Skeletal muscle tissue (tissue), 4 donors: ENCODE measurements around the gene LRRC47. TPM values are rescaled to one million over a fixed set of nuclear protein-coding genes. Genes with fewer than 3 reads are reported as not detected.

Source experiments
- H3K27ac ChIP-seq: one replicate; pipeline ENCODE4 v1.7.0; 2013; ENCODE audit warnings: mild to moderate bottlenecking, low read depth, low read length, inconsistent platforms
- H3K27me3 ChIP-seq, 3 donors: one replicate each; pipeline ENCODE4 v1.7.0; 2013; ENCODE audit warnings: low read length in 3 of 3; ENCODE audit not compliant: control insufficient read depth in 3 of 3, insufficient read depth in 3 of 3
- H3K36me3 ChIP-seq, 3 donors: one replicate each; pipeline ENCODE4 v1.7.0; 2013; ENCODE audit warnings: low read length in 3 of 3; ENCODE audit not compliant: control insufficient read depth in 3 of 3, insufficient read depth in 3 of 3
- H3K4me1 ChIP-seq, 3 donors: one replicate each; pipeline ENCODE4 v1.7.0; 2013; ENCODE audit warnings: low read length in 3 of 3, mild to moderate bottlenecking in 3 of 3; ENCODE audit not compliant: control insufficient read depth in 3 of 3, insufficient read depth in 3 of 3
- H3K4me3 ChIP-seq, 3 donors: one replicate each; pipeline ENCODE4 v1.7.0; 2013; ENCODE audit warnings: low read length in 3 of 3
- H3K9ac ChIP-seq, 3 donors: one replicate each; pipeline ENCODE4 v1.7.0; 2013; ENCODE audit warnings: low read length in 3 of 3, mild to moderate bottlenecking in 3 of 3, moderate library complexity in 2 of 3, low read depth in 1 of 3
- H3K9me3 ChIP-seq, 3 donors: one replicate each; pipeline ENCODE4 v1.7.0; 2013; ENCODE audit warnings: low read length in 3 of 3; ENCODE audit not compliant: control insufficient read depth in 3 of 3
- total RNA-seq: library from RNA; depleted of rRNA; stranded (reverse); fragments of >200 nt; gene quantifications from one replicate; pipeline ENCODE4 v1.2.3, GENCODE V29; 2014
- donor health status: Osteomylitis.

Gene LRRC47
- total RNA-seq, 1 donor from 2014 or later, result 28.7 TPM

DNA sequence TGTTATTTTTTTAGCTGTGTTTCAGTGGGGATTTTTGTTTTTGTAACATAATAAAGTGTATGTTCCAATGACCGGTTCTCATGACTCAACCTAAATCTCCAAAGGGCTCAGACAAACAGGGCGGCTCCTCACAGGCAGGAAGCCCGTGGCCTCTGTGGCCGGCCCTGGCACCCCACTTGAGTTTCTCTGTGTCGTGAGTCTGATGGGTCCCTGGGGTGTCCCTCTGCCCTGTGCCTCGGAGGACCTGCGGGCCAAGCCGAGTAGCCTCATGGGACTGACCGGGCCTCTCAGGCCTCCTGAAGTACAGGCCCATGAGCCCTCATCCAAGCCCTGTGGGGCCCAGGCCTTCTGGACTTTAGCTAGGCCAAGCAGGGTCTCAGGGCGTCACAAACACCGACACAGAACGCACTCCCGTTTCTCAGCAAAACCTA lies 60.2 kb downstream of the LRRC47 start:
- H3K27ac ChIP-seq, result no peak overlapping the region
- H3K9ac ChIP-seq, result no peak overlapping the region
- H3K9me3 ChIP-seq, result no peaks in the 10 kb centered on the region
- no peaks in the 10 kb centered on the region for H3K27me3 ChIP-seq
- H3K36me3 ChIP-seq, result peaks cover 33 to 43% (median 33%) of the 10 kb centered on the region in 3 donors
- H3K4me3 ChIP-seq, result no peak overlapping the region
- H3K4me1 ChIP-seq, result peaks cover 14 to 25% (median 16%) of the 10 kb centered on the region in 3 donors

DNA sequence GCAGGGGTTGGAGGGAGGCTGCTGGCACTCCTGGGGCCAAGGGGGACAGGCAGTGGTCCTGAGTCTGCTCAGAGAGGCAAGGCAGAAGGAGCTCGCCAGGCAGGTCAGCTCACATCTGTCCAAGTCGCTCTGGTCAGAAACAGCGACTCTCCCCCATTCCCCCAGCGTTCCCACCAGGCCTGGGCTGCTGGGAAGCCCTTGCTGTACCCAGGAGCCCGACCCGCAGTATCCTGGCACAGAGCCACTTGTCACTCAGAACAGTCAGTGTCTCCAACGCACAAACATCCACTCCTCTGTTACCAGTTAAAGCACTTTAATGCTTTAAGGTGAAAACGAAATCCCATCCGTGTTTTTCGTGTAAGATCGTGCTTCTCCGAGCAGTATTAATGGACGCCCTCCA lies 60.6 kb downstream of the LRRC47 start:
- H3K9ac ChIP-seq, result peak overlapping the region in 1 of 3 donors; percentile 6
- peaks cover 0 to 3% (median 1%) of the 10 kb centered on the region in 3 donors for H3K27me3 ChIP-seq
- no peak overlapping the region for H3K4me3 ChIP-seq
- no peak overlapping the region for H3K27ac ChIP-seq
- H3K36me3 ChIP-seq, result peaks cover 31 to 38% (median 33%) of the 10 kb centered on the region in 3 donors
- H3K4me1 ChIP-seq, result peaks cover 16 to 29% (median 19%) of the 10 kb centered on the region in 3 donors
- H3K9me3 ChIP-seq, result no peaks in the 10 kb centered on the region

DNA sequence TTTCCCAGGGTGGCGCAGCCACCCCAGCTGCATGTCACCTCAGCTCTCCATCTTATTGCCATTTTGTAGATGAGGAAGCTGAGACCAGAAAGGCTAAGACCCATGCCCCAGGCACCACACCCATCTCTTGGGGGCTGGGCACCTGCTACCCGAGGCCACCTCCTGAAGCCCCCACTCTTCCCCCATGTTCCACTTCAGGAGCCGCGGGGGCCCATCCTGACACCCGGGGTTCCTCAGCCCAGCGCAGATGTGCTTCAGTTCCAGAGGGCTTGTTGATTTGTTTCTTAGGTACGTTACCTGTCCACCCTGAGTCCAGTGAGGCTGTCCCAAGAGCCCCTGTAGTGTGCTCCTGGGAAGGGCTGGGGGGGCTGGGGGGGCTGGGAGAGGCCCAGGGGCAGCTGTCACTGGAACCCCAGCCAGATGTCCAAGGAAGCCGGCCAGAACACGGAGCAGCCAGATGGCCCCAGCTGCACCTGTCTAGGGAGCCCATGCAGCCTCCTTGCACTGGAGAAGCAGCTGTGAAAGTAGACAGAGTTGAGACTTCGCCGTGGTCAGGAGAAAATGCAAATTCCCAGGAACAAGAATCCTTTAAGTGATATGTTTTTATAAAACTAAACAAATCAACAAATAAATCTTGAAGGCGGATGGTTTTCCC lies 61.1 kb downstream of the LRRC47 start:
- no peak overlapping the region for H3K4me3 ChIP-seq
- peaks cover 16 to 32% (median 19%) of the 10 kb centered on the region in 3 donors for H3K4me1 ChIP-seq
- H3K36me3 ChIP-seq, result peaks cover 31 to 36% (median 32%) of the 10 kb centered on the region in 3 donors
- H3K9ac ChIP-seq, result peak overlapping the region in 1 of 3 donors; percentile 6
- H3K27ac ChIP-seq, result no peak overlapping the region
- no peaks in the 10 kb centered on the region for H3K9me3 ChIP-seq
- H3K27me3 ChIP-seq, result peaks cover 0 to 8% (median 5%) of the 10 kb centered on the region in 3 donors

DNA sequence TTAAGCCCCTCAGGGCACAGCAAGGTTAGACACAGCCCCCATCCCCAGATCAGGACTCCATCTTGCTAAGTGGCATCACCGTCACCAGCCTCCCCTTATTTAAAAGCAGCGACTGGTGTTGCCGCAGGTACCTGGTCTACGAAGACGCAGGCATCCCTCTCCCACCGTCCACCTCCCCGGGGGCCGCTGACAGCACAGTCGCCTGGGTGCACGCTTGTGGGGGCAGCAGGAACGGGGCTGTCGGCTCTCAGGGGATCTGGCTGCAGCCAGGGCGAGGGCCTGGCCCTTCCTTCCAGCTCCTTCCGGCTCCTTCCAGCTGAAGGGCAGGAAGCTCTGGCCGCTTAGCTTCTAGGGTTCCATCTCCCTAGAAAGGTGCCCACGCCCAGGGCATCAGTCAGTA lies 61.7 kb downstream of the LRRC47 start:
- Histone ChIP-seq H3K27ac (no peak overlapping the region), H3K4me1 (peaks cover 16 to 32% (median 19%) of the 10 kb centered on the region in 3 donors), H3K9me3 (no peaks in the 10 kb centered on the region), H3K27me3 (peaks cover 4 to 13% (median 8%) of the 10 kb centered on the region in 3 donors), H3K4me3 (no peak overlapping the region), H3K9ac (no peak overlapping the region), H3K36me3 (peaks cover 27 to 31% (median 28%) of the 10 kb centered on the region in 3 donors)

DNA sequence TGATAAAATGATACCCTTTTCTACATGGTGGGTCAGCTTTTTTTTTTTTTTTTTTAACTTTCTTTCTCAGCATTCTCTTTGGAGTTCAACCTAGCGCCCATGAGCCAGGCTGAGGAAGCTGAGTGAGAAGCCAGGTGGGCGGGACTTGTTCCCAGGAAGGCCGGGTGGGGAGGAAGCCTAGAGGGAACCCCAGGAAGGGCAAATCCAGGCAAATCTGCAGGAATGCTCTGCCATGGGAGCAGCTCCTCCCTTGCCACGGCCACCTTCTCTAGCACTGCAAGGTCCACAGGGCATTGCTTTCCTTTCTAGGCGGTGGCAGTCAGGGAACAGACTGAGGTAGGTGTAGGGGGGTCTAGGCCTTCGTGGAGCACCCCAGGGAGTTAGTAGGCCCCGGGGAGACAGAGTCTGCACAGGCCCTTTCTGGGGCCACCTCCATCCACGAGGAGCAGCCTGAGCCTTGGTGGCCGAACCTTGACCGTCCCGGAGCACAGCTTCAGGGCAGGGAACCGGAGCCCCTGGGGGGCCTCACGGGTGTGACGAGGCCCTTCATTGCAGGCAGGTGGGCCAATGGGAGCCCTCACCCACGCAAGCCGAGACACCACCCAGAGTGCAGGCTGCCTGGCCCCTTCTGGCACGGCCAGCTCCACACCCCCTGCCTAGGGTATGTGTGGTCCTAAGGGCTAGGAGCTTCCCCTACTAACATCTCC lies 62.3 kb downstream of the LRRC47 start:
- peaks cover 26 to 29% (median 26%) of the 10 kb centered on the region in 3 donors for H3K36me3 ChIP-seq
- H3K9me3 ChIP-seq, result no peaks in the 10 kb centered on the region
- H3K4me3 ChIP-seq, result no peak overlapping the region
- peaks cover 16 to 32% (median 19%) of the 10 kb centered on the region in 3 donors for H3K4me1 ChIP-seq
- peaks cover 5 to 19% (median 12%) of the 10 kb centered on the region in 3 donors for H3K27me3 ChIP-seq
- no peak overlapping the region for H3K27ac ChIP-seq
- no peak overlapping the region for H3K9ac ChIP-seq

DNA sequence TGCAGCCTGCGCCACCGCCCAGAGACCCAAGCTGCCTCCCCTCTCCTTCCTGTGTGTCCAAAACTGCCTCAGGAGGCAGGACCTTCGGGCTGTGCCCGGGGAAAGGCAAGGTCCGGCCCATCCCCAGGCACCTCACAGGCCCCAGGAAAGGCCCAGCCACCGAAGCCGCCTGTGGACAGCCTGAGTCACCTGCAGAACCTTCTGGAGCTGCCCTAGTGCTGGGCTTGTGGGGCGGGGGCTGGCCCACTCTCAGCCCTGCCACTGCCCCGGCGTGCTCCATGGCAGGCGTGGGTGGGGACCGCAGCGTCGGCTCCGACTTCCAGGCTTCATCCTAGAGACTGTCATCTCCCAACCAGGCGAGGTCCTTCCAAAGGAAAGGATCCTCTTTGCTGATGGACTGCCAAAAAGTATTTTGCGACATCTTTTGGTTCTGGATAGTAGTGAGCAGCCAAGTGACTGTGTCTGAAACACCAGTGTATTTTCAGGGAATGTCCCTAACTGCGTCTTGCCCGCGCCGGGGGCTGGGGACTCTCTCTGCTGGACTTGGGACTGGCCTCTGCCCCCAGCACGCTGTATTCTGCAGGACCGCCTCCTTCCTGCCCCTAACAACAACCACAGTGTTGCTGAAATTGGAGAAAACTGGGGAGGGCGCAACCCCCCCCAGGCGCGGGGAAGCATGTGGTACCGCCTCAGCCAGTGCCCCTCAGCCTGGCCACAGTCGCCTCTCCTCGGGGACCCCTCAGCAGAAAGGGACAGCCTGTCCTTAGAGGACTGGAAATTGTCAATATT lies 63.0 kb downstream of the LRRC47 start:
- no peaks in the 10 kb centered on the region for H3K9me3 ChIP-seq
- H3K27ac ChIP-seq, result no peak overlapping the region
- peaks cover 16 to 32% (median 19%) of the 10 kb centered on the region in 3 donors for H3K4me1 ChIP-seq
- peaks cover 18 to 22% (median 21%) of the 10 kb centered on the region in 3 donors for H3K36me3 ChIP-seq
- no peak overlapping the region for H3K9ac ChIP-seq
- H3K27me3 ChIP-seq, result peaks cover 7 to 27% (median 16%) of the 10 kb centered on the region in 3 donors
- no peak overlapping the region for H3K4me3 ChIP-seq

DNA sequence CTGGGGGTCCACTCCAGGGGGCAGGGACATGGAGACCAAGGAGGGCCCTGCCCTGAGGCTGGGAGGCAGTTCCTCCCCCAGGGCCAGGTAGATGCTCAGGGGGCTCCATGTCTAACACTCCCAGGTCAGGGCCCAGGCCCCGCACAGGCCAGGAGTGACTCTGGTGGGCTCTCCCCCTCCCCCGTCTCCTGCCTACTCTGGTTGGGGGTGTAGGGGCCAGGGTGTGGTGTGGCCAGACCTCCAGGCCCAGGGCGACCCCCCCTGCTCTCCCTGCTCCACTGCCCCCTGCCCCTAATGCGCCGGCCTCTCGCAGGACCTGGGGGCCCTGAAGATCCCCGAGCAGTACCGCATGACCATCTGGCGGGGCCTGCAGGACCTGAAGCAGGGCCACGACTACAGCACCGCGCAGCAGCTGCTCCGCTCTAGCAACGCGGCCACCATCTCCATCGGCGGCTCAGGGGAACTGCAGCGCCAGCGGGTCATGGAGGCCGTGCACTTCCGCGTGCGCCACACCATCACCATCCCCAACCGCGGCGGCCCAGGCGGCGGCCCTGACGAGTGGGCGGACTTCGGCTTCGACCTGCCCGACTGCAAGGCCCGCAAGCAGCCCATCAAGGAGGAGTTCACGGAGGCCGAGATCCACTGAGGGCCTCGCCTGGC lies 63.7 kb downstream of the LRRC47 start:
- H3K9ac ChIP-seq, result no peak overlapping the region
- H3K4me3 ChIP-seq, result no peak overlapping the region
- peaks cover 16 to 32% (median 19%) of the 10 kb centered on the region in 3 donors for H3K4me1 ChIP-seq
- H3K27ac ChIP-seq, result no peak overlapping the region
- peaks cover 14 to 34% (median 21%) of the 10 kb centered on the region in 3 donors for H3K27me3 ChIP-seq
- H3K9me3 ChIP-seq, result no peaks in the 10 kb centered on the region
- H3K36me3 ChIP-seq, result peaks cover 12 to 16% (median 14%) of the 10 kb centered on the region in 3 donors

DNA sequence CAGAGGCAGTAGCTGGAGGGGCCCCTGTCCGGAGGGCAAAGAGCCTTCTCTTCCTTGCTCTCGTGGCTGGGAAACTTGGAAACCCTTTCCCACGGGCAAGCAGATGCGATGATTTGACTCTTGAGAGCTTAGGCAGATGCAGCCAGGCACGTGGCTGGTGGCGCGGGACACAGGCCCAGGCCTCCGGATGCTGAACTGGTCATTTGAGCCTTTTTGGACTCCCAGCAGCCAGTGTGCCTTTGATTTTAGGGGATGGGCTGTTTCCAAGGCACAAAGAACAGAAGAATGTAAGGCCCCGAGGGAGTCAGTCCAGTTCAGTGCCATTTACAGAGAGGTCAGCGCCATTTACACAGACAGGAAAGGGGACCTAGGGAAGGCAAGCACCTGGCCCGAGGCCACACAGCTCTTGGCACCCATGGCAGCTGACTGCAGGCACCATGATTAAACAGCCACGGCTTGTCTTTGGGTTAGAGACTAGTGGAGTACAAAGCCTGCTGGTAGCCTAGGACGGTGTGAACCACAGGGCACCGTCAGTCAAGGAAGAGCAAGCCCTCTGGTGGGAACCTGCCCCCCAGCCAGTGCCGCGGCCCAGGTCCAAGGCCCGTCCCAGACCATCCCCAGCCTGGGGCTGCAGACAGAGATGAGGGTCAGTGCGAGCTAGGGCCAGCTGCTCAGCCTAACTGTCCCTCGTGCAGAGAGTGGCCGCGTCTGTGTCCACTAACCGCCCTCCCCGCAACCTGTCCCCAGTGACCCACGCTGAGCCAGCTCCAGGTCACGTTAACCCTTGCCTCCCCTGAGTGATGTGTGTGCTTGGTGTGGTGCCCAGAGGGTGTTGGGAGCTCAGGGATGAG lies 64.5 kb downstream of the LRRC47 start:
- peaks cover 16 to 32% (median 19%) of the 10 kb centered on the region in 3 donors for H3K4me1 ChIP-seq
- H3K27me3 ChIP-seq, result peaks cover 20 to 41% (median 25%) of the 10 kb centered on the region in 3 donors
- peak overlapping the region in 2 of 3 donors; percentile 20 to 35 for H3K4me3 ChIP-seq
- peaks cover 8 to 10% (median 9%) of the 10 kb centered on the region in 3 donors for H3K36me3 ChIP-seq
- peak overlapping the region in 1 of 3 donors; percentile 45 for H3K9ac ChIP-seq
- no peak overlapping the region for H3K27ac ChIP-seq
- no peaks in the 10 kb centered on the region for H3K9me3 ChIP-seq
